Pancreas (tissue), 10 donors: Measurements from ENCODE around the gene ANK2. TPM values are rescaled to one million over a fixed set of nuclear protein-coding genes. Genes with fewer than 3 reads are reported as not detected.

ENCODE experiments used
- ATAC-seq, 4 donors: fragments of 200-7000 bp; cut with Tn5 transposase; one replicate each; pipeline versions ENCODE4 v1.8.0 to v1.9.1; 2020; ENCODE audit warnings: mild to moderate bottlenecking in 4 of 4, moderate library complexity in 4 of 4
- DNase-seq, 6 donors: peaks; one replicate each; pipeline ENCODE4 v3.0.0-alpha.2; 2020
- FAIRE-seq: peaks from 2 replicates; lab custom pipeline; 2012; peaks lifted over from hg19 to GRCh38; lab: Jason Lieb, UNC
- H3K27ac ChIP-seq, 4 donors: fragments of 200-600 bp; sonication (generic); 1 replicate in 3 of 4; 2 replicates in 1 of 4; pipeline versions ENCODE4 v1.5.0 to v1.8.0; 2020
- H3K27me3 ChIP-seq, 4 donors: fragments of 200-600 bp; one replicate each; pipeline ENCODE4 v1.8.0; 2021
- H3K36me3 ChIP-seq, 3 donors: fragments of 200-600 bp; sonication (generic) in 1 of 3; one replicate each; pipeline versions ENCODE4 v1.5.0 to v1.8.0; 2020 to 2021
- H3K4me1 ChIP-seq, 3 donors: fragments of 200-600 bp; one replicate each; pipeline ENCODE4 v1.8.0; 2021
- H3K4me3 ChIP-seq, 4 donors: fragments of 200-600 bp; sonication (generic) in 2 of 4; one replicate each; pipeline versions ENCODE4 v1.5.0 to v1.8.0; 2020 to 2021
- H3K9me3 ChIP-seq, 4 donors: fragments of 200-600 bp; one replicate each; pipeline ENCODE4 v1.8.0; 2021
- CTCF ChIP-seq, 4 donors: fragments of 200-600 bp; sonication (generic) in 3 of 4; IDR thresholded peaks; one replicate each; pipeline versions ENCODE4 v1.5.0 to v1.8.0; 2021; ENCODE audit warnings: antibody characterized with exemption in 4 of 4
- WGBS, 2 donors: extraction: QIAGEN DNeasy Blood & Tissue Kit; methylation state at CpG; one replicate each; pipeline ENCODE4 v1.1.7; 2013; 5-methylcytosine and 5-hydroxymethylcytosine counted together
- intact Hi-C, 3 donors: fragments of 100-400 bp; cut with DNase I; formaldehyde crosslinking; loops; one replicate each; pipeline versions ENCODE4 v1.11.1 to v1.14.2; 2022
- polyA plus RNA-seq, 2 donors: library from polyadenylated mRNA; stranded (reverse); fragments of 200-250 nt; gene quantifications; one replicate each; pipeline ENCODE4 v1.2.3, GENCODE V29; 2013
- total RNA-seq, 6 donors: library from RNA; stranded (reverse); fragmentation: NEBNext Ultra II Directional in 4 of 6; extraction: Animal tissue kit (Norgen Biotek cat#: 25700) in 4 of 6; gene quantifications; one replicate each; pipeline versions ENCODE4 v1.2.1 to v1.2.4, GENCODE V29; 2021 to 2023
- donor health status: healthy with polysubstance abuse.
- donor health status: DM: no; HTN: no; CAD: no; lungs with moderate emphysema.
- donor health status: DM: no; HTN: no; CAD: no.
- donor health status: control.
- donor health status: control.
- donor health status: Bipolar disorder and iron deficiency.
- donor health status: DM: yes; HTN: yes; CAD: no.
- donor health status: DM: no; HTN: no; CAD: no.
- donor health status: DM: no; HTN: no; CAD: no.
- donor health status: DM: yes; HTN: yes; CAD: no.

The ANK2 gene
- total RNA-seq (1 to 10 TPM; 1.3 to 4.2 (median 3.0) TPM), polyA plus RNA-seq (1 to 10 TPM; 1.0 to 3.1 TPM)

- Histone ChIP-seq H3K27me3 (no peaks in the 10 kb centered on the region), H3K4me3 (no peak within 1 kb of the TSS), H3K9me3 (no peaks in the 10 kb centered on the region), H3K27ac (no peak within 1 kb of the TSS), H3K4me1 (no peaks in the 10 kb centered on the region), H3K36me3 (no peaks in the 10 kb centered on the region)
- ATAC-seq (no peak), FAIRE-seq (no peak), DNase-seq (no peak)
- no peak for TF ChIP-seq CTCF (IDR thresholded peaks at IDR 0.05)
- WGBS, 2 donors, result 11 to 12% methylated on average over 20 of the region's 20 CpGs
- intact Hi-C loops, result no loop called here
Observed at GRCh38 chr4:113049421-113050370, at the start of gene ANK2. Gene ANK2 (plus strand): TSS chr4:113049653. CDS start chr4:113049729, 76 bp downstream.

DNA sequence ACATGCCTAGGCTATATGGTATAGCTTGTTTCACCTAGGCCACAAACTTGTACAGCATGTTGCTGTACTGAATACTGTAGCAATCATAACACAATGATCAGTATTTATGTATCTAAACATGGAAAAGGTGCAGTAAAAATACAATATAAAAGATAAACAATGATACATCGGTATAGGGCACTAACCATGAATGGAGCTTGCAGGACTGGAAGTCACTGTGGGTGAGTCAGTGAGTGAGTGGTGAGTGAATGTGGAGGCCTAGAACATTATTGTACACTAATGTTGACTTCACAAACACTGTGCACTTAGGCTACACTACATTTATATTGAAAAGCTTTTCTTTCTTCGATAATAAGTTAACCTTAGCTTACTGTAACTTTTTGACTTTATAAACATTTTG is 45.6 kb upstream of the ANK2 start:
- no peaks in the 10 kb centered on the region for H3K9me3 ChIP-seq
- 75 to 82% methylated on average over 2 of the region's 2 CpGs for WGBS, 2 donors
- no peak for ATAC-seq
- no peaks in the 10 kb centered on the region for H3K27me3 ChIP-seq
- H3K4me3 ChIP-seq, result no peak overlapping the region
- intact Hi-C loops, result no loop called here
- no peaks in the 10 kb centered on the region for H3K36me3 ChIP-seq
- FAIRE-seq, result no peak
- DNase-seq, result no peak
- H3K27ac ChIP-seq, result no peak overlapping the region
- no peaks in the 10 kb centered on the region for H3K4me1 ChIP-seq
- TF ChIP-seq CTCF (IDR thresholded peaks at IDR 0.05), result no peak

GRCh38 chr4:113004655-113005054 is 44.8 kb upstream of the ANK2 start:
- H3K36me3 ChIP-seq, result no peaks in the 10 kb centered on the region
- no peaks in the 10 kb centered on the region for H3K27me3 ChIP-seq
- no peak for ATAC-seq
- no peak overlapping the region for H3K27ac ChIP-seq
- 68 to 72% methylated on average over 4 of the region's 4 CpGs for WGBS, 2 donors
- no peak for FAIRE-seq
- intact Hi-C loops, result no loop called here
- no peak for DNase-seq
- no peak for TF ChIP-seq CTCF (IDR thresholded peaks at IDR 0.05)
- H3K4me3 ChIP-seq, result no peak overlapping the region
- H3K9me3 ChIP-seq, result no peaks in the 10 kb centered on the region
- H3K4me1 ChIP-seq, result no peaks in the 10 kb centered on the region

GRCh38 chr4:113006632-113007031 is 42.8 kb upstream of the ANK2 start:
- DNase-seq (no peak), FAIRE-seq (no peak), ATAC-seq (no peak)
- no peaks in the 10 kb centered on the region for H3K4me1 ChIP-seq
- no peaks in the 10 kb centered on the region for H3K36me3 ChIP-seq
- no peak overlapping the region for H3K27ac ChIP-seq
- TF ChIP-seq CTCF (IDR thresholded peaks at IDR 0.05), result no peak
- H3K4me3 ChIP-seq, result no peak overlapping the region
- 70 to 76% methylated on average over 1 of the region's 1 CpG for WGBS, 2 donors
- H3K27me3 ChIP-seq, result no peaks in the 10 kb centered on the region
- no peaks in the 10 kb centered on the region for H3K9me3 ChIP-seq
- intact Hi-C loops, result no loop called here

DNA sequence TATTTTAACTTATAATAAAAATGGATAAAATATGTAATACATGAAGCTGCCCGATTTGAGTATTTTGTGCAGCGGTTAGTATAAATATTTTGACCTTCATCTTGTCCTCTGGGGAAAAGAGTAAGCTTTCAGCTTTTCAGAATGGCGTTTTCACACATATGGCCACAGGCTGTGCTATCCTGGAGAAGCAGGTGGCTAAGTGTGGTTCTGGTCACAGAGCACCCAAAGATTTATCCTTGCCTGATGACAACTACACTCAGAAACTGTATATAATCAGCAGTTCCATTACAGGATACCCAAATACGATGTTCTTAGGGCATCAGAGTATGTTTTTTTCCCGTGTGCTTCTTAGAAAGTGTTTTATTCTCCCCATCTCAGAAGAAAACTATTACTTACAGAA is 42.3 kb upstream of the ANK2 start:
- FAIRE-seq (no peak), DNase-seq (no peak), ATAC-seq (no peak)
- no peak for TF ChIP-seq CTCF (IDR thresholded peaks at IDR 0.05)
- Histone ChIP-seq H3K9me3 (no peaks in the 10 kb centered on the region), H3K27ac (no peak overlapping the region), H3K36me3 (no peaks in the 10 kb centered on the region), H3K4me3 (no peak overlapping the region), H3K27me3 (no peaks in the 10 kb centered on the region), H3K4me1 (no peaks in the 10 kb centered on the region)
- intact Hi-C loops, result no loop called here
- 53 to 59% methylated on average over 5 of the region's 5 CpGs for WGBS, 2 donors
